Neural progenitor cell (in vitro differentiated cells): Measurements from ENCODE around the gene ATG16L1. TPM values are rescaled to one million over a fixed set of nuclear protein-coding genes. Genes with fewer than 3 reads are reported as not detected.

Experiments
- DNase-seq: peaks from one replicate; pipeline ENCODE4 v3.0.0-alpha.2; 2016; ENCODE audit warnings: low spot score
- H2AFZ ChIP-seq: fragments of 200-600 bp; sonication (generic); replicated peaks from 2 replicates; pipeline ENCODE4 v1.6.1; 2016; ENCODE audit warnings: antibody characterized with exemption
- H3F3A ChIP-seq: fragments of 200-600 bp; sonication (generic); 2 replicates; pipeline ENCODE4 v1.6.1; 2016; ENCODE audit warnings: antibody characterized with exemption, low read depth
- H3K27ac ChIP-seq: fragments of 200-600 bp; sonication (generic); 2 replicates; pipeline ENCODE4 v1.5.1; 2016; ENCODE audit warnings: mild to moderate bottlenecking
- H3K27me3 ChIP-seq: fragments of 200-600 bp; sonication (generic); 2 replicates; pipeline ENCODE4 v1.6.1; 2016; ENCODE audit warnings: mild to moderate bottlenecking, moderate library complexity
- H3K36me3 ChIP-seq: fragments of 200-600 bp; sonication (generic); 2 replicates; pipeline ENCODE4 v1.5.1; 2016
- H3K4me1 ChIP-seq: fragments of 200-600 bp; sonication (generic); 2 replicates; pipeline ENCODE4 v1.6.1; 2016; ENCODE audit warnings: mixed run types
- H3K4me2 ChIP-seq: fragments of 200-600 bp; sonication (generic); 2 replicates; pipeline ENCODE4 v1.6.1; 2016
- H3K4me3 ChIP-seq: fragments of 200-600 bp; sonication (generic); 2 replicates; pipeline ENCODE4 v1.5.1; 2016
- H3K79me2 ChIP-seq: fragments of 200-600 bp; sonication (generic); 2 replicates; pipeline ENCODE4 v1.6.1; 2016; ENCODE audit warnings: low read depth
- H3K9ac ChIP-seq: fragments of 200-600 bp; sonication (generic); 2 replicates; pipeline ENCODE4 v1.6.1; 2016
- H3K9me3 ChIP-seq: fragments of 200-600 bp; sonication (generic); 2 replicates; pipeline ENCODE4 v1.5.1; 2016; ENCODE audit warnings: low read depth
- H4K20me1 ChIP-seq: fragments of 200-600 bp; sonication (generic); 2 replicates; pipeline ENCODE4 v1.6.1; 2016; ENCODE audit warnings: low read depth
- H3K27ac Mint-ChIP-seq: 3 replicates; pipeline ENCODE4 v1.8.0; 2021; ENCODE audit warnings: mixed read lengths
- H3K27me3 Mint-ChIP-seq: 2 replicates; pipeline ENCODE4 v1.8.0; 2022; ENCODE audit warnings: low read depth, mild to moderate bottlenecking, inconsistent platforms, moderate library complexity, mixed read lengths; ENCODE audit not compliant: insufficient read depth
- H3K36me3 Mint-ChIP-seq: 3 replicates; pipeline ENCODE4 v1.8.0; 2021; ENCODE audit warnings: mixed read lengths
- H3K4me1 Mint-ChIP-seq: 3 replicates; pipeline ENCODE4 v1.8.0; 2021; ENCODE audit warnings: mixed read lengths
- H3K4me3 Mint-ChIP-seq: 3 replicates; pipeline ENCODE4 v1.8.0; 2021; ENCODE audit warnings: mild to moderate bottlenecking, moderate library complexity, mixed read lengths
- H3K9me3 Mint-ChIP-seq: 3 replicates; pipeline ENCODE4 v1.8.0; 2020; ENCODE audit warnings: mixed read lengths
- CTCF ChIP-seq: fragments of 200-600 bp; sonication (generic); IDR thresholded peaks from 2 replicates; pipeline ENCODE4 v1.5.1; 2017; ENCODE audit warnings: antibody characterized with exemption, mild to moderate bottlenecking
- EZH2 ChIP-seq: fragments of 200-600 bp; sonication (generic); IDR thresholded peaks from 2 replicates; pipeline ENCODE4 v1.6.1; 2017; ENCODE audit warnings: antibody characterized with exemption, mild to moderate bottlenecking, moderate library complexity
- EZH2phosphoT487 ChIP-seq: fragments of 200-600 bp; sonication (generic); IDR thresholded peaks from 2 replicates; pipeline ENCODE4 v1.6.1; 2017; ENCODE audit warnings: antibody characterized with exemption
- total RNA-seq: library from RNA; depleted of rRNA; stranded (reverse); fragments of >200 nt; gene quantifications from 2 replicates; pipeline ENCODE4 v1.2.3, GENCODE V29; 2015; ENCODE audit warnings: low replicate concordance

The ATG16L1 gene
- total RNA-seq, 1 donor from 2014 or later = 25.3 TPM

- no peaks in the 10 kb centered on the region for H3K27me3 ChIP-seq
- H3K4me1 Mint-ChIP-seq = no peaks in the 10 kb centered on the region
- H3K9me3 ChIP-seq = no peaks in the 10 kb centered on the region
- H3K4me1 ChIP-seq = no peaks in the 10 kb centered on the region
- H3K27me3 Mint-ChIP-seq = no peaks in the 10 kb centered on the region
- H3K4me2 ChIP-seq = no peak overlapping the region
- H3K4me3 Mint-ChIP-seq = no peak overlapping the region
- no peak overlapping the region for H3K27ac Mint-ChIP-seq
- H3K79me2 ChIP-seq = no peaks in the 10 kb centered on the region
- H3K36me3 Mint-ChIP-seq = peaks cover 28% of the 10 kb centered on the region
- no peak overlapping the region for H3K27ac ChIP-seq
- no peak overlapping the region for H3K9ac ChIP-seq
- no peaks in the 10 kb centered on the region for H3F3A ChIP-seq
- no peak for TF ChIP-seq EZH2
- no peak for TF ChIP-seq EZH2phosphoT487
- TF ChIP-seq CTCF = no peak
- no peaks in the 10 kb centered on the region for H4K20me1 ChIP-seq
- H2AFZ ChIP-seq = no peak overlapping the region
- H3K4me3 ChIP-seq = no peak overlapping the region
- H3K9me3 Mint-ChIP-seq = no peaks in the 10 kb centered on the region
- peaks cover 8% of the 10 kb centered on the region for H3K36me3 ChIP-seq
- no peak for DNase-seq
Observed at GRCh38 chr2:233261819-233262555, 10.5 kb downstream of the ATG16L1 start.

GRCh38 chr2:233262562-233262961 is 11.1 kb downstream of the ATG16L1 start:
- Histone ChIP-seq H2AFZ (no peak overlapping the region), H3K9ac (no peak overlapping the region), H3K27me3 (no peaks in the 10 kb centered on the region), H3K4me1 (no peaks in the 10 kb centered on the region), H3K4me2 (no peak overlapping the region), H3K27ac (no peak overlapping the region), H3K79me2 (no peaks in the 10 kb centered on the region), H3K36me3 (peaks cover 8% of the 10 kb centered on the region), H4K20me1 (no peaks in the 10 kb centered on the region), H3K9me3 (no peaks in the 10 kb centered on the region), H3F3A (no peaks in the 10 kb centered on the region), H3K4me3 (no peak overlapping the region)
- Mint-ChIP-seq H3K36me3 (peaks cover 25% of the 10 kb centered on the region), H3K4me1 (no peaks in the 10 kb centered on the region), H3K27ac (no peak overlapping the region), H3K4me3 (no peak overlapping the region), H3K27me3 (no peaks in the 10 kb centered on the region), H3K9me3 (no peaks in the 10 kb centered on the region)
- TF ChIP-seq EZH2 = no peak
- no peak for TF ChIP-seq CTCF
- no peak for TF ChIP-seq EZH2phosphoT487
- no peak for DNase-seq

- Histone ChIP-seq H3F3A (no peaks in the 10 kb centered on the region), H3K27me3 (no peaks in the 10 kb centered on the region), H3K79me2 (no peaks in the 10 kb centered on the region), H3K36me3 (peaks cover 8% of the 10 kb centered on the region), H3K9me3 (no peaks in the 10 kb centered on the region), H3K4me1 (no peaks in the 10 kb centered on the region), H4K20me1 (no peaks in the 10 kb centered on the region), H2AFZ (no peak overlapping the region), H3K4me3 (no peak overlapping the region), H3K9ac (no peak overlapping the region), H3K4me2 (no peak overlapping the region), H3K27ac (no peak overlapping the region)
- Mint-ChIP-seq H3K9me3 (no peaks in the 10 kb centered on the region), H3K36me3 (peaks cover 23% of the 10 kb centered on the region), H3K27me3 (no peaks in the 10 kb centered on the region), H3K27ac (no peak overlapping the region), H3K4me3 (no peak overlapping the region), H3K4me1 (no peaks in the 10 kb centered on the region)
- TF ChIP-seq EZH2 (no peak), EZH2phosphoT487 (no peak), CTCF (no peak)
- no peak for DNase-seq
Observed at GRCh38 chr2:233263045-233263570, 11.6 kb downstream of the ATG16L1 start.
